Measurements from ENCODE around the gene ATAT1. TPM values are rescaled to one million over a fixed set of nuclear protein-coding genes. Genes with fewer than 3 reads are reported as not detected.

The ATAT1 gene
- total and polyA plus RNA-seq, 2 of the 13 experiments (the other 11 are each of a cell fraction or from before 2014, with no cell fraction given): 9.2 to 23.6 TPM

DNA sequence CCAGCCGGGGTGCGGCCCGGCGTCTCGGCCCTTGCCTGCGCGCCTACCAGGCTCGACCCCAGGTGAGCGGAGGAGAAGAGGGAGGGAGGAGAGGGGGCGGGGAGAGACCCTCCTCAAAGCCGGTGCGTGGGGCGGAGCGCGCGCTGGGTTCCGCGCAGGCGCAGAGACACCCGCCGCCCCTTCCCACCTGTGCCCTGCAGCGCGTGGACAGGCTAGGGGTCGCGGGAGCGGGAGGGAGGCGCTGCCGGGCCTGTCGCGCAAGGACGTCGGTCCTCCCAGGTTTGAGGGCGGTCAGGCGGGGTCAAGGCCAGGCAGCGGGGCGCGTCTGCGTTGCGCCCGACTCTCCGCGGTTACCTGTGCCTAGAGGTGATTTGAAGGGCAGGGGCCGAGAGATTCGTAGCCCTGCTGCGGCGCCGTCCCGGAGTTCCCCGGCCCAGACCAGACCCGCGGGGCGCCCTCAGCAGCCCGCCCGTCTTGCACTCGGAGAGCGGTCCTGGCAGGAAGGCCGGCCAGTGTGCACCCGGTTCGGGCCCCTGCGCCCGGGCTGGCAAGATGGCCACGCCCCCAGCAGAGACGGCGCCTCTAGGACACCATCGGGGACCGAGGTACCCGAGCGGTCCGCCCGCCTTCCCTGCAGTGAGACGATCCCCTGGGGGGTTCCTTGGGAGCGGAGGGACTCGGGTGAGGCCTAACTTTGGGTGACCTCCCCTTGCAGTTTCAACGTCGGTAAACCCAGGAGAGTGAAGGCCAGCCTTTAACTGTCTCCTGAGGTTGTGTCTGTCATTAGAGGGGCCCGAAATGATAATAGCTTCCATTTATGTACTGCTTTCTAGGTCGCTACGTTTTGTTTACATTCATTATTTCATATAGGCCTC lies 20.8 kb downstream of the ATAT1 start (continued):
- TF ChIP-seq ZNF609 (CRISPR knock-in tag; IDR thresholded peaks at IDR 0.05; ENCODE audit: borderline replicate concordance) (peak; percentile 77), ZNF432 (CRISPR knock-in tag; IDR thresholded peaks at IDR 0.05; ENCODE audit: borderline replicate concordance) (no peak), RFX5 (IDR thresholded peaks at IDR 0.05; ENCODE audit: low read depth, low read length) (no peak; the same call in 1 of the 2 replicates), ZNF234 (CRISPR knock-in tag; conservative IDR thresholded peaks at IDR 0.05) (peak; percentile 92; the same call in 1 of the 2 replicates), ZNF574 (CRISPR knock-in tag; IDR thresholded peaks at IDR 0.05) (peak; percentile 98), ZNF841 (CRISPR knock-in tag; IDR thresholded peaks at IDR 0.05; ENCODE audit: borderline replicate concordance) (no peak), IRX3 (CRISPR knock-in tag; IDR thresholded peaks at IDR 0.05; ENCODE audit: borderline replicate concordance, low read depth) (0 out of 2 replicates have a peak, but pooled peaks have one; percentile 76), ZNF616 (CRISPR knock-in tag; IDR thresholded peaks at IDR 0.05; ENCODE audit: low read depth) (peak; percentile 89), U2AF1 (optimal IDR thresholded peaks at IDR 0.05; ENCODE audit: low read depth, low read length) (peak; percentile 92), KLF13 (CRISPR knock-in tag; IDR thresholded peaks at IDR 0.05) (peak; percentile 93), NFIC (IDR thresholded peaks at IDR 0.05; ENCODE audit: low read length) (no peak), ZNF138 (CRISPR knock-in tag; IDR thresholded peaks at IDR 0.05; ENCODE audit: low read depth) (peak; percentile 67), MYNN (CRISPR knock-in tag; IDR thresholded peaks at IDR 0.05; ENCODE audit: low read depth) (no peak), SMC3 (IDR thresholded peaks at IDR 0.05; ENCODE audit: low read length) (no peak), ZNF773 (CRISPR knock-in tag; IDR thresholded peaks at IDR 0.05; ENCODE audit: borderline replicate concordance) (0 out of 2 replicates have a peak, but pooled peaks have one; percentile 74), ZNF878 (CRISPR knock-in tag; IDR thresholded peaks at IDR 0.05) (no peak; the same call in 1 of the 2 replicates), MAFF (IDR thresholded peaks at IDR 0.05; ENCODE audit: low read depth, low read length) (no peak), SRF (IDR thresholded peaks at IDR 0.05; ENCODE audit: low read depth, low read length) (no peak), CAMTA2 (CRISPR knock-in tag; IDR thresholded peaks at IDR 0.05; ENCODE audit: borderline replicate concordance) (peak; percentile 98)
- TF ChIP-seq, protein P1, sequence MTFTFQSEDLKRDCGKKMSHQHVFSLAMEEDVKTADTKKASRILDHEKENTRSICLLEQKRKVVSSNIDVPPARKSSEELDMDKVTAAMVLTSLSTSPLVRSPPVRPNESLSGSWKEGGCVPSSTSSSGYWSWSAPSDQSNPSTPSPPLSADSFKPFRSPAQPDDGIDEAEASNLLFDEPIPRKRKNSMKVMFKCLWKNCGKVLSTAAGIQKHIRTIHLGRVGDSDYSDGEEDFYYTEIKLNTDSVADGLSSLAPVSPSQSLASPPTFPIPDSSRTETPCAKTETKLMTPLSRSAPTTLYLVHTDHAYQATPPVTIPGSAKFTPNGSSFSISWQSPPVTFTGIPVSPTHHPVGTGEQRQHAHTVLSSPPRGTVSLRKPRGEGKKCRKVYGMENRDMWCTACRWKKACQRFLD (CRISPR knock-in tag; IDR thresholded peaks at IDR 0.05; ENCODE audit: borderline replicate concordance): peak; percentile 91; the same call in 1 of the 2 replicates
